SK-N-SH treated with all-trans-retinoic acid at 6 μM for 48 hours (cell line): ENCODE measurements around the gene GGT7.

Source experiments
- ATAC-seq: fragments of 200-7000 bp; cut with Tn5 transposase; 3 replicates; pipeline ENCODE4 v1.9.1; 2020; ENCODE audit warnings: mild to moderate bottlenecking, moderate library complexity
- ARNTL ChIP-seq: fragments of 450-650 bp; formaldehyde crosslinking; IDR thresholded peaks from 2 replicates; pipeline ENCODE4 v1.5.0; 2020; ENCODE audit warnings: low read depth, mild to moderate bottlenecking, moderate library complexity, borderline replicate concordance
- BACH2 ChIP-seq: fragments of 250-450 bp; sonication (Bioruptor Pico); IDR thresholded peaks from 2 replicates; pipeline ENCODE4 v1.9.0; 2021; ENCODE audit warnings: mild to moderate bottlenecking, borderline replicate concordance
- CREB5 ChIP-seq: fragments of 250-450 bp; sonication (Bioruptor Pico); IDR thresholded peaks from 2 replicates; pipeline ENCODE4 v1.5.1; 2020; ENCODE audit warnings: low read depth, mild to moderate bottlenecking, moderate library complexity
- CSDC2 ChIP-seq: fragments of 250-450 bp; sonication (Bioruptor Pico); IDR thresholded peaks from 2 replicates; pipeline ENCODE4 v1.5.0; 2020; ENCODE audit warnings: mild to moderate bottlenecking, moderate library complexity
- CSRNP3 ChIP-seq: fragments of 250-450 bp; sonication (Bioruptor Pico); IDR thresholded peaks from 2 replicates; pipeline ENCODE4 v1.5.1; 2021; ENCODE audit warnings: mild to moderate bottlenecking, moderate library complexity
- GLIS3 ChIP-seq: fragments of 250-450 bp; sonication (Bioruptor Pico); IDR thresholded peaks from 2 replicates; pipeline ENCODE4 v1.5.0; 2020; ENCODE audit warnings: mild to moderate bottlenecking, moderate library complexity
- ISL1 ChIP-seq: fragments of 250-450 bp; sonication (Bioruptor Pico); IDR thresholded peaks from 2 replicates; pipeline ENCODE4 v2.1.2; 2022; ENCODE audit warnings: mild to moderate bottlenecking, moderate library complexity
- OSR1 ChIP-seq: fragments of 250-450 bp; sonication (Bioruptor Pico); IDR thresholded peaks from 2 replicates; pipeline ENCODE4 v1.8.0; 2022; ENCODE audit warnings: moderate library complexity, mild to moderate bottlenecking, inconsistent platforms
- PATZ1 ChIP-seq: fragments of 250-450 bp; sonication (Bioruptor Pico); IDR thresholded peaks from 2 replicates; pipeline ENCODE4 v1.8.0; 2020; ENCODE audit warnings: mild to moderate bottlenecking, moderate library complexity, borderline replicate concordance
- POU6F1 ChIP-seq: fragments of 250-450 bp; sonication (Bioruptor Pico); IDR thresholded peaks from 2 replicates; pipeline ENCODE4 v1.8.0; 2021; ENCODE audit warnings: low read depth, mild to moderate bottlenecking, moderate library complexity, borderline replicate concordance
- PPARA ChIP-seq: fragments of 250-450 bp; sonication (Bioruptor Pico); IDR thresholded peaks from 2 replicates; pipeline ENCODE4 v1.5.0; 2020; ENCODE audit warnings: mild to moderate bottlenecking, borderline replicate concordance
- RARB ChIP-seq: fragments of 250-450 bp; sonication (Bioruptor Pico); IDR thresholded peaks from 2 replicates; pipeline ENCODE4 v1.8.0; 2021; ENCODE audit warnings: mild to moderate bottlenecking, moderate library complexity
- SNAI2 ChIP-seq: fragments of 250-450 bp; sonication (Bioruptor Pico); IDR thresholded peaks from 2 replicates; pipeline ENCODE4 v1.5.0; 2020; ENCODE audit warnings: mild to moderate bottlenecking, moderate library complexity
- TCF4 ChIP-seq: fragments of 250-450 bp; sonication (Bioruptor Pico); IDR thresholded peaks from 2 replicates; pipeline ENCODE4 v1.8.0; 2021; ENCODE audit warnings: mild to moderate bottlenecking, moderate library complexity, borderline replicate concordance
- TSHZ2 ChIP-seq: fragments of 250-450 bp; sonication (Bioruptor Pico); IDR thresholded peaks from 2 replicates; pipeline ENCODE4 v1.5.0; 2020; ENCODE audit warnings: mild to moderate bottlenecking, moderate library complexity
- ZC3H10 ChIP-seq: fragments of 250-450 bp; sonication (Bioruptor Pico); IDR thresholded peaks from 2 replicates; pipeline ENCODE4 v1.5.1; 2021; ENCODE audit warnings: mild to moderate bottlenecking, moderate library complexity
- ZFP3 ChIP-seq: fragments of 250-450 bp; sonication (Bioruptor Pico); IDR thresholded peaks from 2 replicates; pipeline ENCODE4 v1.5.0; 2020; ENCODE audit warnings: mild to moderate bottlenecking, moderate library complexity
- ZFP30 ChIP-seq: fragments of 450-650 bp; formaldehyde crosslinking; IDR thresholded peaks from 2 replicates; pipeline ENCODE4 v1.5.0; 2022; ENCODE audit warnings: mild to moderate bottlenecking, moderate library complexity
- ZNF565 ChIP-seq: fragments of 450-650 bp; formaldehyde crosslinking; conservative IDR thresholded peaks from 2 replicates; pipeline ENCODE4 v1.5.0; 2020; ENCODE audit warnings: low read depth, mild to moderate bottlenecking, moderate library complexity
- ZNF70 ChIP-seq: fragments of 450-650 bp; formaldehyde crosslinking; IDR thresholded peaks from 2 replicates; pipeline ENCODE4 v1.5.0; 2020; ENCODE audit warnings: mild to moderate bottlenecking, moderate library complexity
- ZNF8 ChIP-seq: fragments of 450-650 bp; formaldehyde crosslinking; IDR thresholded peaks from 2 replicates; pipeline ENCODE4 v1.5.0; 2020; ENCODE audit warnings: mild to moderate bottlenecking, moderate library complexity

The GGT7 gene

GRCh38 chr20:34874094-34874654, 1.5 kb upstream of the GGT7 start (continued):
- TF ChIP-seq PATZ1 (CRISPR knock-in tag) (no peak), ZC3H10 (CRISPR knock-in tag) (no peak), ZFP30 (CRISPR knock-in tag) (no peak), ZNF70 (CRISPR knock-in tag) (no peak)

GRCh38 chr20:34873583-34874093, 982 bp upstream of the GGT7 start:
- ATAC-seq = no peak
- no peak for TF ChIP-seq POU6F1 (CRISPR knock-in tag)
- TF ChIP-seq TSHZ2 = no peak
- no peak for TF ChIP-seq CSDC2
- TF ChIP-seq ARNTL (CRISPR knock-in tag) = no peak
- TF ChIP-seq GLIS3 (CRISPR knock-in tag) = no peak
- no peak for TF ChIP-seq ZNF565 (CRISPR knock-in tag)
- TF ChIP-seq TCF4 (CRISPR knock-in tag) = no peak
- no peak for TF ChIP-seq ZFP30 (CRISPR knock-in tag)
- no peak for TF ChIP-seq SNAI2 (CRISPR knock-in tag)
- no peak for TF ChIP-seq ZNF8
- no peak for TF ChIP-seq PPARA
- TF ChIP-seq OSR1 (CRISPR knock-in tag) = no peak
- no peak for TF ChIP-seq ISL1 (CRISPR knock-in tag)
- TF ChIP-seq RARB (CRISPR knock-in tag) = no peak
- no peak for TF ChIP-seq BACH2 (CRISPR knock-in tag)
- TF ChIP-seq CREB5 (CRISPR knock-in tag) = no peak
- no peak for TF ChIP-seq ZFP3 (CRISPR knock-in tag)
- no peak for TF ChIP-seq CSRNP3 (CRISPR knock-in tag)
- TF ChIP-seq, all 23 proteins: peak for 0

GRCh38 chr20:34871966-34872621, 562 bp downstream of the GGT7 start:
- ATAC-seq = no peak
- TF ChIP-seq ZNF70 (CRISPR knock-in tag) = no peak
- no peak for TF ChIP-seq CSRNP3 (CRISPR knock-in tag)
- no peak for TF ChIP-seq BACH2 (CRISPR knock-in tag)
- no peak for TF ChIP-seq SNAI2 (CRISPR knock-in tag)
- TF ChIP-seq PATZ1 (CRISPR knock-in tag) = no peak
- TF ChIP-seq ZNF8 = no peak
- TF ChIP-seq CREB5 (CRISPR knock-in tag) = no peak
- TF ChIP-seq ZFP30 (CRISPR knock-in tag) = no peak
- no peak for TF ChIP-seq ZNF565 (CRISPR knock-in tag)
